Type B pancreatic cell (in vitro differentiated cells): ENCODE results near the gene TOP3A. TPM values are rescaled to one million over a fixed set of nuclear protein-coding genes. Genes with fewer than 3 reads are reported as not detected.

Experiments used
- DNase-seq: peaks from one replicate; pipeline ENCODE4 v3.0.0; 2021; ENCODE audit warnings: mixed read lengths; ENCODE audit not compliant: unreplicated experiment; ENCODE audit errors: extremely low spot score
- H3K27ac Mint-ChIP-seq: 2 replicates; pipeline ENCODE4 v1.8.0; 2021; ENCODE audit warnings: mild to moderate bottlenecking, mixed read lengths
- H3K27me3 Mint-ChIP-seq: 2 replicates; pipeline ENCODE4 v1.8.0; 2021; ENCODE audit warnings: mixed read lengths
- H3K36me3 Mint-ChIP-seq: 2 replicates; pipeline ENCODE4 v1.8.0; 2021; ENCODE audit warnings: mixed read lengths
- H3K4me1 Mint-ChIP-seq: one replicate; pipeline ENCODE4 v1.8.0; 2021; ENCODE audit warnings: mixed read lengths; ENCODE audit not compliant: unreplicated experiment
- H3K4me3 Mint-ChIP-seq: 2 replicates; pipeline ENCODE4 v1.8.0; 2021; ENCODE audit warnings: mild to moderate bottlenecking, mixed read lengths
- H3K9me3 Mint-ChIP-seq: 2 replicates; pipeline ENCODE4 v1.8.0; 2021; ENCODE audit warnings: mixed read lengths
- CTCF ChIP-seq: fragments of 200-600 bp; sonication (generic); conservative IDR thresholded peaks from 2 replicates; pipeline ENCODE4 v1.5.0; 2021; ENCODE audit warnings: antibody characterized with exemption, mild to moderate bottlenecking
- total RNA-seq: library from RNA; stranded (reverse); gene quantifications from 2 replicates; pipeline ENCODE4 v1.2.1, GENCODE V29; 2021; ENCODE audit warnings: low replicate concordance

The TOP3A gene
- total RNA-seq, 1 donor from 2014 or later = 70.2 TPM

DNA sequence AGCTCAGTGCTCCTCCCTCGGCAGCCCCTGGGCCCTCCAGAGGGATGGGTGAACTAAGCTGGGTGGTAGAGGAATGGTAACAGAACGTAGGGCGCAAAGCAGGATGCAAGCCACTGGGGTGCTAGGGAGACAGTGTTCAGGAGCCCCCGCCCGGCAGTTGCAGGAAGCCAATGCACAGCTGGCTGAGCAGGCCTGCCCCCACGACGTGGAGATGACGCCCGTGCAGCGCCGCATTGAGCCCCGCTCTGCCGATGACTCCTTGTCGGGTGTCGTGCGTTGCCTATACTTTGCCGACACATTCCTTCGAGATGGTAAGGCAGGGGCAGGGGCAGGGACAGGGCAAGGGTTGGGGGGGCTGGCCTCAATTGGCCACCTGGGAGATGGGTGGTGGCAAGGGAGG, 76.5 kb downstream of the TOP3A start:
- Mint-ChIP-seq H3K36me3 (no peaks in the 10 kb centered on the region), H3K27ac (no peak overlapping the region), H3K4me3 (no peak overlapping the region), H3K9me3 (no peaks in the 10 kb centered on the region), H3K27me3 (no peaks in the 10 kb centered on the region), H3K4me1 (no peaks in the 10 kb centered on the region)
- DNase-seq = no peak
- TF ChIP-seq CTCF = no peak

DNA sequence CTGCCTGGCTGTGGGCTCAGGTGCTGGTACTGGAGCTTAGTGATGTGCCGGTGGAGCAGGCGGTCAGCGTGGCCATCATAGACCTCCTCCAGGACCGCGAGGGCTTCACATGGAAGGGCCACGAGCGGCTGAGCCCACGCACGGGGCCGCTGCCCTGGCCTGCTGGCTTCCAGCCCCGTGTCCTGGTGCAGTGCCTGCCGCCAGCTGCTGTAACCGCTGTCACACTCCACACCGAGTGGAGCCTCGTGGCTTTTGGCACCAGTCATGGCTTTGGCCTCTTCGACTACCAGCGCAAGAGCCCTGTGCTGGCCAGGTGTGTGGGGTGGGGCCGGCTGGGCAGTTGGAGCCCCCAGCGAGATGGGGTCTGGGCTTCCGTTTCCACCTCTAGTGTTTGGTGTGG, 77.3 kb downstream of the TOP3A start:
- TF ChIP-seq CTCF = no peak
- Mint-ChIP-seq H3K27ac (no peak overlapping the region), H3K27me3 (no peaks in the 10 kb centered on the region), H3K9me3 (no peaks in the 10 kb centered on the region), H3K36me3 (no peaks in the 10 kb centered on the region), H3K4me1 (no peaks in the 10 kb centered on the region), H3K4me3 (no peak overlapping the region)
- no peak for DNase-seq

- Mint-ChIP-seq H3K27me3 (no peaks in the 10 kb centered on the region), H3K27ac (no peak overlapping the region)
These were observed 78.3 kb downstream of the TOP3A start for GRCh38 chr17:18236494-18236893.

DNA sequence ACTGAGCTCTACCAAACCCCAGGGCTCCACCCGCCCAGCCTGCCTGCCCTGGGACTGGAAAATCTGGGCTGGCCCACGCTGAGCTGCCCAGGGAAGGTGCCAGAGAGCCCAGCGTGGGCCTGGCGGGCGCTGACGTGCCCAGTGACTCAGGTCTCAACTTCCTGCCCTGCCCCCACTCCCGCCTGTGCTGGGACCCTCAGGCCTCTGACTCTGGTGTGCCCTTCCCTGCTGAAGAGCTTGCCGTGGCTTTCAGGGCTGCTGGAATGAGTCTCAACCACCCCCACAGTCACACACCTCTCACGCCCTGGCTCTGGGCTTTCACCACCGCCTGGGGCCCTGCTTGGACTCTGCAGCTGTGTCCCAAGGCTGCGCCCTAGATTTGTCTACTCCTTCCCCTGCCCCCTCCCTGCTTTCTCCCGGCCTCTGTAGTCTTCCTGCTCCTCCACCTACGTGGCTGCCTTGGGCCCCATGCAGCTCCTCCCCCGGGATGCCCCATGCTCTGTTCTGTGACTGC, 79.0 kb downstream of the TOP3A start:
- no peak for DNase-seq
- H3K27ac Mint-ChIP-seq = no peak overlapping the region
- no peak overlapping the region for H3K4me3 Mint-ChIP-seq
- no peaks in the 10 kb centered on the region for H3K9me3 Mint-ChIP-seq
- peaks cover 3% of the 10 kb centered on the region for H3K4me1 Mint-ChIP-seq
- H3K36me3 Mint-ChIP-seq = no peaks in the 10 kb centered on the region
- no peaks in the 10 kb centered on the region for H3K27me3 Mint-ChIP-seq
- no peak for TF ChIP-seq CTCF

More at GRCh38 chr17:18236494-18236893, 78.3 kb downstream of the TOP3A start:
- DNase-seq = no peak
- no peaks in the 10 kb centered on the region for H3K4me1 Mint-ChIP-seq
- H3K36me3 Mint-ChIP-seq = no peaks in the 10 kb centered on the region
- no peak for TF ChIP-seq CTCF
- no peaks in the 10 kb centered on the region for H3K9me3 Mint-ChIP-seq
- H3K4me3 Mint-ChIP-seq = no peak overlapping the region

DNA sequence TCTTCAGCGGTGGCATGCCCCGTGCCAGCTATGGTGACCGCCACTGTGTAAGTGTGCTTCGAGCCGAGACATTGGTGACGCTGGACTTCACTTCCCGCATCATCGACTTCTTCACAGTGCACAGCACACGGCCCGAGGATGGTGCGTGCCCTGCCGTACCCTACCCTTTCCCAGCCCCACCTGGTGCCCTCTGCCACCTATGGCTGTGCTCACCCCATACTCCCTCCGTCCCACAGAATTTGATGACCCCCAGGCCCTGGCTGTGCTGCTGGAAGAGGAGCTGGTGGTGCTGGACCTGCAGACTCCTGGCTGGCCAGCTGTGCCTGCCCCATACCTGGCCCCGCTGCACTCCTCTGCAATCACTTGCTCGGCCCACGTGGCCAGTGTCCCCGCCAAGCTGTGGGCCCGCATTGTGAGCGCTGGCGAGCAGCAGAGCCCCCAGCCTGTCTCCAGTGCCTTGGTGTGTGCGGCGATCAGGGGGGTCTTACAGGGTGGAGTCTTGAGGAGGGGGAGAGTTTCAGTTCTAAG, 79.9 kb downstream of the TOP3A start:
- no peaks in the 10 kb centered on the region for H3K9me3 Mint-ChIP-seq
- H3K27me3 Mint-ChIP-seq = no peaks in the 10 kb centered on the region
- no peak for TF ChIP-seq CTCF
- H3K4me3 Mint-ChIP-seq = no peak overlapping the region
- H3K4me1 Mint-ChIP-seq = peaks cover 3% of the 10 kb centered on the region
- no peaks in the 10 kb centered on the region for H3K36me3 Mint-ChIP-seq
- DNase-seq = no peak
- H3K27ac Mint-ChIP-seq = no peak overlapping the region
